ENCODE measurements around the gene ZNF518A. TPM values are rescaled to one million over a fixed set of nuclear protein-coding genes. Genes with fewer than 3 reads are reported as not detected.
A peak's percentile ranks its signal among the peaks of the same experiment; 100 is the strongest.

The ZNF518A gene
- total and polyA plus RNA-seq, 2 donors (not counting 1 experiment from before 2014, with no cell fraction given) = 5.2 to 19.0 TPM

- Histone ChIP-seq H3K36me3 (ENCODE audit: control insufficient read depth, insufficient read depth, low read length) (peaks cover 1% of the 10 kb centered on the region), H2AFZ (ENCODE audit: low read length) (no peak overlapping the region), H3K9ac (ENCODE audit: insufficient read depth, low read length) (no peak overlapping the region), H3K4me2 (ENCODE audit: extremely low read depth, insufficient read depth, low read length) (no peak overlapping the region), H3K9me3 (ENCODE audit: control insufficient read depth, insufficient read depth, low read depth, low read length) (no peaks in the 10 kb centered on the region), H3K27me3 (ENCODE audit: control insufficient read depth, insufficient read depth, low read length) (no peaks in the 10 kb centered on the region), H3K4me1 (ENCODE audit: control insufficient read depth, extremely low read depth, insufficient read depth, low read length) (no peaks in the 10 kb centered on the region), H3K27ac (ENCODE audit: insufficient read depth, low read length) (no peak overlapping the region), H4K20me1 (ENCODE audit: control insufficient read depth, extremely low read depth, insufficient read depth, low read length) (no peaks in the 10 kb centered on the region), H3K4me3 (replicated peaks in 1 of 4; ENCODE audit: control extremely low read depth in 1 of 4, insufficient read depth in 1 of 4, low read depth in 3 of 4, low read length in 4 of 4) (no peak overlapping the region), H3K79me2 (ENCODE audit: control insufficient read depth, insufficient read depth, low read length) (no peaks in the 10 kb centered on the region)
- no peak for TF ChIP-seq EZH2 (IDR thresholded peaks at IDR 0.05; ENCODE audit: low read length, missing control alignments)
- TF ChIP-seq, protein P1, sequence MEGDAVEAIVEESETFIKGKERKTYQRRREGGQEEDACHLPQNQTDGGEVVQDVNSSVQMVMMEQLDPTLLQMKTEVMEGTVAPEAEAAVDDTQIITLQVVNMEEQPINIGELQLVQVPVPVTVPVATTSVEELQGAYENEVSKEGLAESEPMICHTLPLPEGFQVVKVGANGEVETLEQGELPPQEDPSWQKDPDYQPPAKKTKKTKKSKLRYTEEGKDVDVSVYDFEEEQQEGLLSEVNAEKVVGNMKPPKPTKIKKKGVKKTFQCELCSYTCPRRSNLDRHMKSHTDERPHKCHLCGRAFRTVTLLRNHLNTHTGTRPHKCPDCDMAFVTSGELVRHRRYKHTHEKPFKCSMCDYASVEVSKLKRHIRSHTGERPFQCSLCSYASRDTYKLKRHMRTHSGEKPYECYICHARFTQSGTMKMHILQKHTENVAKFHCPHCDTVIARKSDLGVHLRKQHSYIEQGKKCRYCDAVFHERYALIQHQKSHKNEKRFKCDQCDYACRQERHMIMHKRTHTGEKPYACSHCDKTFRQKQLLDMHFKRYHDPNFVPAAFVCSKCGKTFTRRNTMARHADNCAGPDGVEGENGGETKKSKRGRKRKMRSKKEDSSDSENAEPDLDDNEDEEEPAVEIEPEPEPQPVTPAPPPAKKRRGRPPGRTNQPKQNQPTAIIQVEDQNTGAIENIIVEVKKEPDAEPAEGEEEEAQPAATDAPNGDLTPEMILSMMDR (conservative IDR thresholded peaks at IDR 0.05 in 1 of 2, IDR thresholded peaks at IDR 0.05 in 1 of 2; ENCODE audit: low read depth in 1 of 2, low read length in 2 of 2) = no peak
- peak in 1 of 2 donors; percentile 38 for DNase-seq (ENCODE audit: low read depth in 2 of 2)
Measured at GRCh38 chr10:96133135-96133534, 3.0 kb downstream of the ZNF518A start.

DNA sequence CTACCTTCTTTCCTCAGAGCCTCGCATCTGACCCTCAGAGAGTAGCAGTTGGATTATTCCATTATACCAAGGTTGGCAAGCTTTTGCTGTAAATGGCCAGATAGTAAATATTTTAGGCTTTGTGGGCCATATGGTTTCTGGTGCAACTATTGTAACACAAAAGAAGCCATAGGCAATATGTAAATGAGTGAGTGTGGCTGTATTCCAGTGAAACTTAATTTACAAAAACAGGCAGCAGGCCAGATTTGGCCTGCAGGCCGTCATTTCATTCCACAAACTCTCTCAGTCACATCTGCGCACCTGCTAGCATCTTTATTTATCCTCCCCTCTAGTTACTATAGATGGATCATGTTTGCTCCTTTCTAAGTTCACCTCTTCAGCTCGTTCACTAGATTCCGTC, 6.7 kb downstream of the ZNF518A start:
- Histone ChIP-seq H3K9me3 (ENCODE audit: control insufficient read depth, insufficient read depth, low read depth, low read length) (no peaks in the 10 kb centered on the region), H3K4me2 (ENCODE audit: extremely low read depth, insufficient read depth, low read length) (no peak overlapping the region), H3K79me2 (ENCODE audit: control insufficient read depth, insufficient read depth, low read length) (no peaks in the 10 kb centered on the region), H3K27me3 (ENCODE audit: control insufficient read depth, insufficient read depth, low read length) (no peaks in the 10 kb centered on the region), H3K27ac (ENCODE audit: insufficient read depth, low read length) (no peak overlapping the region), H4K20me1 (ENCODE audit: control insufficient read depth, extremely low read depth, insufficient read depth, low read length) (no peaks in the 10 kb centered on the region), H3K4me1 (ENCODE audit: control insufficient read depth, extremely low read depth, insufficient read depth, low read length) (no peaks in the 10 kb centered on the region), H3K4me3 (replicated peaks in 1 of 4; ENCODE audit: control extremely low read depth in 1 of 4, insufficient read depth in 1 of 4, low read depth in 3 of 4, low read length in 4 of 4) (no peak overlapping the region), H3K36me3 (ENCODE audit: control insufficient read depth, insufficient read depth, low read length) (peaks cover 1% of the 10 kb centered on the region), H3K9ac (ENCODE audit: insufficient read depth, low read length) (no peak overlapping the region), H2AFZ (ENCODE audit: low read length) (no peak overlapping the region)
- TF ChIP-seq, protein P1 (conservative IDR thresholded peaks at IDR 0.05 in 1 of 2, IDR thresholded peaks at IDR 0.05 in 1 of 2; ENCODE audit: low read depth in 1 of 2, low read length in 2 of 2) = no peak
- no peak for TF ChIP-seq EZH2 (IDR thresholded peaks at IDR 0.05; ENCODE audit: low read length, missing control alignments)
- DNase-seq (ENCODE audit: low read depth in 2 of 2) = no peak

DNA sequence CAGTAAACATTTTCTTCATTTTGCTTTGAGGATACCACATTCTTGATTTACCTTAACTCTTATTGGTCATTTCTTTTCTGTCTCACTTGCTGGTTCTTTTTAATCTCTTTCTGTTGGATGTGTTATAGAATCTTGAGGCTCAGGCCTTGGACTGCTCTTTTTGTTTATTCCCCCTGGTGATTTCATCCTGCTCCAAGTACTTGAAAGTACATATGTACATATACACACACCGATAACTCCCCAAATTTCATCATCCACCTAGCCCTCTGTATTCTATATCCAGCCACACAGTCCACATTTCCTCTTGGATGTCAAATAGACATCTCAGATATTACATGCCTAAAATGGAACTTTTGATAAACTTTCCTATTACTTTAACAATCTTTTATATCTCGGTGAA, 7.5 kb downstream of the ZNF518A start:
- no peak overlapping the region for H2AFZ ChIP-seq (ENCODE audit: low read length)
- no peaks in the 10 kb centered on the region for H3K79me2 ChIP-seq (ENCODE audit: control insufficient read depth, insufficient read depth, low read length)
- H4K20me1 ChIP-seq (ENCODE audit: control insufficient read depth, extremely low read depth, insufficient read depth, low read length) = no peaks in the 10 kb centered on the region
- no peaks in the 10 kb centered on the region for H3K4me1 ChIP-seq (ENCODE audit: control insufficient read depth, extremely low read depth, insufficient read depth, low read length)
- no peaks in the 10 kb centered on the region for H3K9me3 ChIP-seq (ENCODE audit: control insufficient read depth, insufficient read depth, low read depth, low read length)
- no peak overlapping the region for H3K27ac ChIP-seq (ENCODE audit: insufficient read depth, low read length)
- no peak overlapping the region for H3K4me3 ChIP-seq (replicated peaks in 1 of 4; ENCODE audit: control extremely low read depth in 1 of 4, insufficient read depth in 1 of 4, low read depth in 3 of 4, low read length in 4 of 4)
- no peak for TF ChIP-seq EZH2 (IDR thresholded peaks at IDR 0.05; ENCODE audit: low read length, missing control alignments)
- TF ChIP-seq, protein P1 (conservative IDR thresholded peaks at IDR 0.05 in 1 of 2, IDR thresholded peaks at IDR 0.05 in 1 of 2; ENCODE audit: low read depth in 1 of 2, low read length in 2 of 2) = no peak
- no peak overlapping the region for H3K9ac ChIP-seq (ENCODE audit: insufficient read depth, low read length)
- H3K27me3 ChIP-seq (ENCODE audit: control insufficient read depth, insufficient read depth, low read length) = no peaks in the 10 kb centered on the region
- H3K4me2 ChIP-seq (ENCODE audit: extremely low read depth, insufficient read depth, low read length) = no peak overlapping the region
- peaks cover 1% of the 10 kb centered on the region for H3K36me3 ChIP-seq (ENCODE audit: control insufficient read depth, insufficient read depth, low read length)
- DNase-seq (ENCODE audit: low read depth in 2 of 2) = no peak

Measured in fibroblast of lung (primary cell).